ENCODE measurements around the gene DENND2D. TPM values are rescaled to one million over a fixed set of nuclear protein-coding genes. Genes with fewer than 3 reads are reported as not detected.

The DENND2D gene
- total and polyA plus RNA-seq, 9 of the 15 experiments (the other 6 are each of a cell fraction or from before 2014, with no cell fraction given) = 0.08 to 0.44 (median 0.13) TPM; not detected in 6

DNA sequence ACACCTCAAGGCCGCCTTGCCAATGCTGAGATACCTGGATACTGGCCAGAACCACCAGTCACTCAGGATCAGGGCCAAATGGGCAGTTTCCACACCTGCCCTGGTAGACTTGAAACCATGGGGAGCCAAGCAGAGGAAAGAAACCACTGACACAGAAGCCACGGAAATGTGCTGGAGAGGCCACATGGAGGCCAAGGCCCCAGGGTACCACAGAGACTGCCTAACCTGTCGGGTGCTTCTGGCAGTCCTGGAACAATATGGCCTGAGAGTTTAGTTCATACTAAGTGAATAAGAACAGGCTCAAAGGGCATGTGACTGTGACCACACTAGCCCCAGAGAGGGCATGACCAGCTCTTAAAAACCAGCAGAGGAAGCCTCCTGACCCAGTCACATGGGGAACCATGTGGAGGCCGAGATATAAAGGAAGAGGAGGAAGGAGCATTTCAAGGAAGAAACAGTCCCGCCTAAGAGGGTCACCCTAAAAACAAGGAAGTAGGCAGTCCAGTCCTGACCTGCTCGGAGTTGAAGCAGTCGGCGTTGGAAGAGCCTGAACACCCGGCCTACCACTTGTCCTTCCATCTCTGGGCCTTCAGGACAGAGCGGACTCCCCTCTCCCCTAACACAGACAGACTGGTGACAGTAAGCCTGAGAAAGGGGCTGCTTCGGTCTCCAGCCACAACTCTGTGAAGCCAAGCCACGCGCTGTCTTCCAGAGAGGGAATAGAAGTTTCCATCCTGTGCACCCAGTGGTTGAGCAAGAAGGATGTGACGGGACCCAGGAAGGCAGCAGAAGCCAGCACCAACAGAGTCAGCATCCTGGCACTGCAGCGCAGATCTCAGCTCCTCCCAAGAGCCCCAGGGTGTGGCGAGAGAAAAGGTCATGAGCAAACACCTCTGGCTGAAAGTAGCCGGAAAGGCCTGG lies at the start of gene DENND2D (continued):
- no peak for TF ChIP-seq MIER1 (IDR thresholded peaks at IDR 0.05; ENCODE audit: low read depth)
- no peak for TF ChIP-seq TOE1 (IDR thresholded peaks at IDR 0.05; ENCODE audit: borderline replicate concordance)
- no peak for TF ChIP-seq TOE1 (CRISPR knock-in tag; IDR thresholded peaks at IDR 0.05; ENCODE audit: borderline replicate concordance, low read depth)
- TF ChIP-seq SMARCA4 (IDR thresholded peaks at IDR 0.05) = no peak
- no peak for TF ChIP-seq ZC3H8 (IDR thresholded peaks at IDR 0.05)
- no peak for TF ChIP-seq KLF16 (IDR thresholded peaks at IDR 0.05)
- no peak for TF ChIP-seq ZNF134 (CRISPR knock-in tag; conservative IDR thresholded peaks at IDR 0.05)
- no peak for TF ChIP-seq NEUROD1 (IDR thresholded peaks at IDR 0.05; ENCODE audit: borderline replicate concordance, low read depth, low read length, partially characterized antibody)
- TF ChIP-seq STAG1 (CRISPR knock-in tag; IDR thresholded peaks at IDR 0.05; ENCODE audit: borderline replicate concordance) = no peak
- no peak for TF ChIP-seq MYC (IDR thresholded peaks at IDR 0.05; ENCODE audit: low read depth, low read length)
- no peak for TF ChIP-seq MYC (CRISPR knock-in tag; IDR thresholded peaks at IDR 0.05; ENCODE audit: borderline replicate concordance, low read depth)
- no peak for TF ChIP-seq TRIM24 (IDR thresholded peaks at IDR 0.05)
- TF ChIP-seq ELF1 (tag; IDR thresholded peaks at IDR 0.05) = peak; percentile 40
- no peak for TF ChIP-seq FOXJ3 (CRISPR knock-in tag; IDR thresholded peaks at IDR 0.05)
- TF ChIP-seq, protein P1, sequence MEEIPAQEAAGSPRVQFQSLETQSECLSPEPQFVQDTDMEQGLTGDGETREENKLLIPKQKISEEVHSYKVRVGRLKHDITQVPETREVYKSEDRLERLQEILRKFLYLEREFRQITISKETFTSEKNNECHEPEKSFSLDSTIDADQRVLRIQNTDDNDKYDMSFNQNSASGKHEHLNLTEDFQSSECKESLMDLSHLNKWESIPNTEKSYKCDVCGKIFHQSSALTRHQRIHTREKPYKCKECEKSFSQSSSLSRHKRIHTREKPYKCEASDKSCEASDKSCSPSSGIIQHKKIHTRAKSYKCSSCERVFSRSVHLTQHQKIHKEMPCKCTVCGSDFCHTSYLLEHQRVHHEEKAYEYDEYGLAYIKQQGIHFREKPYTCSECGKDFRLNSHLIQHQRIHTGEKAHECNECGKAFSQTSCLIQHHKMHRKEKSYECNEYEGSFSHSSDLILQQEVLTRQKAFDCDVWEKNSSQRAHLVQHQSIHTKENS (CRISPR knock-in tag; IDR thresholded peaks at IDR 0.05) = no peak
- no peak for TF ChIP-seq FOXK1 (CRISPR knock-in tag; IDR thresholded peaks at IDR 0.05; ENCODE audit: borderline replicate concordance)
- TF ChIP-seq POLR2B (IDR thresholded peaks at IDR 0.05; ENCODE audit: low read depth, partially characterized antibody) = no peak
- TF ChIP-seq, protein P2, sequence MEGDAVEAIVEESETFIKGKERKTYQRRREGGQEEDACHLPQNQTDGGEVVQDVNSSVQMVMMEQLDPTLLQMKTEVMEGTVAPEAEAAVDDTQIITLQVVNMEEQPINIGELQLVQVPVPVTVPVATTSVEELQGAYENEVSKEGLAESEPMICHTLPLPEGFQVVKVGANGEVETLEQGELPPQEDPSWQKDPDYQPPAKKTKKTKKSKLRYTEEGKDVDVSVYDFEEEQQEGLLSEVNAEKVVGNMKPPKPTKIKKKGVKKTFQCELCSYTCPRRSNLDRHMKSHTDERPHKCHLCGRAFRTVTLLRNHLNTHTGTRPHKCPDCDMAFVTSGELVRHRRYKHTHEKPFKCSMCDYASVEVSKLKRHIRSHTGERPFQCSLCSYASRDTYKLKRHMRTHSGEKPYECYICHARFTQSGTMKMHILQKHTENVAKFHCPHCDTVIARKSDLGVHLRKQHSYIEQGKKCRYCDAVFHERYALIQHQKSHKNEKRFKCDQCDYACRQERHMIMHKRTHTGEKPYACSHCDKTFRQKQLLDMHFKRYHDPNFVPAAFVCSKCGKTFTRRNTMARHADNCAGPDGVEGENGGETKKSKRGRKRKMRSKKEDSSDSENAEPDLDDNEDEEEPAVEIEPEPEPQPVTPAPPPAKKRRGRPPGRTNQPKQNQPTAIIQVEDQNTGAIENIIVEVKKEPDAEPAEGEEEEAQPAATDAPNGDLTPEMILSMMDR (IDR thresholded peaks at IDR 0.05 in 2 of 3, conservative IDR thresholded peaks at IDR 0.05 in 1 of 3; ENCODE audit: insufficient read depth in 2 of 3, low read depth in 1 of 3, low read length in 3 of 3) = no peak
- TF ChIP-seq, protein P3, sequence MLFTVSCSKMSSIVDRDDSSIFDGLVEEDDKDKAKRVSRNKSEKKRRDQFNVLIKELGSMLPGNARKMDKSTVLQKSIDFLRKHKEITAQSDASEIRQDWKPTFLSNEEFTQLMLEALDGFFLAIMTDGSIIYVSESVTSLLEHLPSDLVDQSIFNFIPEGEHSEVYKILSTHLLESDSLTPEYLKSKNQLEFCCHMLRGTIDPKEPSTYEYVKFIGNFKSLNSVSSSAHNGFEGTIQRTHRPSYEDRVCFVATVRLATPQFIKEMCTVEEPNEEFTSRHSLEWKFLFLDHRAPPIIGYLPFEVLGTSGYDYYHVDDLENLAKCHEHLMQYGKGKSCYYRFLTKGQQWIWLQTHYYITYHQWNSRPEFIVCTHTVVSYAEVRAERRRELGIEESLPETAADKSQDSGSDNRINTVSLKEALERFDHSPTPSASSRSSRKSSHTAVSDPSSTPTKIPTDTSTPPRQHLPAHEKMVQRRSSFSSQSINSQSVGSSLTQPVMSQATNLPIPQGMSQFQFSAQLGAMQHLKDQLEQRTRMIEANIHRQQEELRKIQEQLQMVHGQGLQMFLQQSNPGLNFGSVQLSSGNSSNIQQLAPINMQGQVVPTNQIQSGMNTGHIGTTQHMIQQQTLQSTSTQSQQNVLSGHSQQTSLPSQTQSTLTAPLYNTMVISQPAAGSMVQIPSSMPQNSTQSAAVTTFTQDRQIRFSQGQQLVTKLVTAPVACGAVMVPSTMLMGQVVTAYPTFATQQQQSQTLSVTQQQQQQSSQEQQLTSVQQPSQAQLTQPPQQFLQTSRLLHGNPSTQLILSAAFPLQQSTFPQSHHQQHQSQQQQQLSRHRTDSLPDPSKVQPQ (CRISPR knock-in tag; IDR thresholded peaks at IDR 0.05; ENCODE audit: borderline replicate concordance) = no peak
- TF ChIP-seq MAX (CRISPR knock-in tag; IDR thresholded peaks at IDR 0.05) = peak; percentile 70; the same call in 1 of the 2 replicates
- no peak for TF ChIP-seq RUNX1 (IDR thresholded peaks at IDR 0.05; ENCODE audit: low read depth)

Data from K562 (cell line).